ENCODE data around the gene PRRX1.

Gene PRRX1

GRCh38 chr1:170697316-170697715 is 33.4 kb downstream of the PRRX1 start:
- no peak overlapping the region for H3K4me3 Mint-ChIP-seq
- no peak overlapping the region for H3K27ac Mint-ChIP-seq
- peaks cover 52% of the 10 kb centered on the region for H3K4me1 Mint-ChIP-seq
- H3K9me3 Mint-ChIP-seq = no peaks in the 10 kb centered on the region
- peaks cover 3% of the 10 kb centered on the region for H3K27me3 Mint-ChIP-seq (ENCODE audit: low read depth, poor library complexity)
- DNase-seq = no peak
- H3K36me3 Mint-ChIP-seq (ENCODE audit: low read depth) = no peaks in the 10 kb centered on the region
- TF ChIP-seq CTCF (IDR thresholded peaks at IDR 0.05) = no peak

GRCh38 chr1:170698301-170699275 is 34.7 kb downstream of the PRRX1 start:
- no peak overlapping the region for H3K4me3 Mint-ChIP-seq

GRCh38 chr1:170699696-170700095 is 35.8 kb downstream of the PRRX1 start:
- no peaks in the 10 kb centered on the region for H3K27me3 Mint-ChIP-seq (ENCODE audit: low read depth, poor library complexity)
- no peak for DNase-seq
- H3K9me3 Mint-ChIP-seq = no peaks in the 10 kb centered on the region
- H3K27ac Mint-ChIP-seq = no peak overlapping the region
- TF ChIP-seq CTCF (IDR thresholded peaks at IDR 0.05) = no peak
- no peaks in the 10 kb centered on the region for H3K36me3 Mint-ChIP-seq (ENCODE audit: low read depth)
- H3K4me1 Mint-ChIP-seq = peaks cover 38% of the 10 kb centered on the region
- H3K4me3 Mint-ChIP-seq = no peak overlapping the region

More at GRCh38 chr1:170698301-170699275, 34.7 kb downstream of the PRRX1 start:
- no peaks in the 10 kb centered on the region for H3K36me3 Mint-ChIP-seq (ENCODE audit: low read depth)
- peaks cover 39% of the 10 kb centered on the region for H3K4me1 Mint-ChIP-seq
- no peak for TF ChIP-seq CTCF (IDR thresholded peaks at IDR 0.05)
- peak; percentile 10 for DNase-seq
- no peaks in the 10 kb centered on the region for H3K9me3 Mint-ChIP-seq
- H3K27ac Mint-ChIP-seq = no peak overlapping the region
- H3K27me3 Mint-ChIP-seq (ENCODE audit: low read depth, poor library complexity) = no peaks in the 10 kb centered on the region

- H3K27ac Mint-ChIP-seq = no peak overlapping the region
Observed at GRCh38 chr1:170700842-170701615, 37.1 kb downstream of the PRRX1 start.

GRCh38 chr1:170701962-170702361 is 38.0 kb downstream of the PRRX1 start:
- Mint-ChIP-seq H3K36me3 (ENCODE audit: low read depth) (no peaks in the 10 kb centered on the region), H3K4me3 (no peak overlapping the region), H3K4me1 (peaks cover 25% of the 10 kb centered on the region), H3K27ac (no peak overlapping the region), H3K9me3 (no peaks in the 10 kb centered on the region), H3K27me3 (ENCODE audit: low read depth, poor library complexity) (no peaks in the 10 kb centered on the region)
- DNase-seq = no peak
- no peak for TF ChIP-seq CTCF (IDR thresholded peaks at IDR 0.05)

More at GRCh38 chr1:170700842-170701615, 37.1 kb downstream of the PRRX1 start:
- no peak for DNase-seq
- Mint-ChIP-seq H3K36me3 (ENCODE audit: low read depth) (no peaks in the 10 kb centered on the region), H3K9me3 (no peaks in the 10 kb centered on the region), H3K4me3 (no peak overlapping the region), H3K4me1 (peaks cover 34% of the 10 kb centered on the region), H3K27me3 (ENCODE audit: low read depth, poor library complexity) (no peaks in the 10 kb centered on the region)
- TF ChIP-seq CTCF (IDR thresholded peaks at IDR 0.05) = no peak

Data from nephron progenitor cell (in vitro differentiated cells).